Measurements from ENCODE around the gene WDR54.
A peak's percentile ranks its signal among the peaks of the same experiment; 100 is the strongest.
"Not testable (repeated sequence)": the region's sequence is repeated elsewhere in the genome, so short reads cannot be mapped to it uniquely, and the experiment has no call there.

Gene WDR54

DNA sequence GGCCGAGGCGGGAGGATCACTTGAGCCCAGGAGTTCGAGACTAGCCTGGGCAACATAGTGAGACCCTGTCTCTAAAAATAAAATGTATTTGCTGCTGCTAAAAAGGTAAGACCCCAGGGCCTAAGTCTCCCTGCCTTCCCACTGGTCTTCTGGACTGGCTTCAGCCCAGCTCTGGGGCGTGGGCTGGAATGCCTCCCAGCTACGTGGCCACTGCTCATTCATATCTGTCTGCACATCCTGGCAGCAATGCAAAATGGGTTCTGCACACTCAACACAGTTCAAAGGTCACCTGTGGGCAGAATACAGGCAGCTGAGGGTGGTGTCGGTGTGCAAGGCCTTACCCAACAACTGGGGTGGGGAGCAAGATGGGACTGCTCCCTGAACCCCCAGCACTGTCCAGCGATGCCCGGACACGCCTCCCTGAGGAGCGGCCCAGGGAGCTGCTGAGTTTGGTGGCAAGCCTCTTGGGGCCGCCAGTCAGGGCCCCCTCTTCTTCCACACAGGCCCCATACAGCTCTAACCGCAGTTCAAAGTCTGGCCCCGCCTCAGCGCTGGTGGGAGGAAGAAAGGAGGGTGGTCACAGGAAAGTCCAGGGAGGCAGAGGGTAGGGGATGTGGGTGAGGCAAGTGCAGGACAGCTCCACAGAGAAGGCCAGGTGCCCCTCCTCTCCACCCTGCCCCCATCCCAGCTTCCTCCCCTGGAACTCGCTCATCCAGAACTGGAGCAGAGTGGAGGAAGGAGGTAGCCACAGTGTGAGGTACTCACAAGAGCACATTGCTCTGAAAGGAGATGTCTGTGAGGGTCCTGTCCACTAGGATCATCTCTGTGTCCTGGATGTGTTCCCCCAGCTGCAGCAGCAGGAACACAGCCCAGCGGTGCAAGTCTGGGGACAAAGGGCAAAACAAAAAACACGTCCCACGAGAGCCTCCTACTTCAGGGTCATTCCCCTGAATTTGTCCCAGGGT is 8.2 kb downstream of the WDR54 start:
- no peak for DNase-seq (ENCODE audit: low spot score)

DNA sequence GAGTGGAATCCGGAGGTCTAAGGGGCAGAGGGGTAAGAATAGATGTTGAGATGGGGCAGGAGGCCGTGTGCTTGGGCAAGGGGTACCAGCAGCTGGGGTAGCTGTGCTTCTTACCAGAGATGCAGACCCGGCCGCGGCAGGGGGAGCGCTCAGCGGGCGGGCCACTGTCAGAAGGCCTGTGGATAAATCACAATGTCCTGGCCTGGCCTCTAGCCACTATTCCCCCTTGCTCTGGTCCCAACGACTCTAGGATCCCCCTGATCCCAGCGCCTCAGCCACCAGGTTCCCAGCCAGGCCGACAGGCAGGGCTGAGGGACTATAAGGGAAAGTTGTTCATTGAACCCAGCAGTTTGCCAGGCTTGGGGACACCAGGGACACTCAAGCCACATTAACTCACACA is 9.0 kb downstream of the WDR54 start:
- DNase-seq (ENCODE audit: low spot score), result no peak

DNA sequence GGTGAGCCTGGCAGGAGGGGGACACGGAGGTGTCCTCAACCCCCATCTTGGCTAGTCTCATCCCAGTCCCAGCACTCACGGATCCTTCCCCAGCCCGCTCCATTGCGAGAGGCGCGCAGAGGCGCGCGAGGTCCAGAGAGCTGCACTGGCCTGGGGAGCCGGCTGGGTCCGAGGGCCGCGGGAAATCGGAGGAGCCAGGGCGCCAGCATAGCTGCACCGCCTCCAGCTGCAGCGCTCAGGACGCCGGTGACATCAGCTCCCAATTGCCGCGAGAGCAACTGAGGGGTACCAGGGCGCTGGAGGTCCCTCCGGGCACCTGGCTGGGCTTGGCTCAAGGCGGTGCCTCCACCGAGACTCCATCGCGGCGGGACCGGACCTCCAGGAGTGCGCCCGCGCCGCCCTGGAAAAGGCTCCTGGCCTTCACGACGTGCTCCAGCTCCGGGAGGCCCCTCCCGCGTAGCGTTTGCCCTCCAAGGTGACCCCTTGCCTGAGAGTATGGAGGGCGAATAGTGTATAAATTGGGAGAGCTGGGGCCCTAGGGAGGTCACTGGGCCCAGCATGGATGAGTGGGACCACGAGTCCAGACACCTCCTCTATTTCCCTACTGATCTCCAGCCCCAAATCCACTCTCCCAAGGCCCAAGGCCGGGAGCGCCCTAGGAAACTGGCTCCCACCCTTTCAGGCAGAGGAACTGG is 14.7 kb downstream of the WDR54 start:
- DNase-seq (ENCODE audit: low spot score), result no peak

DNA sequence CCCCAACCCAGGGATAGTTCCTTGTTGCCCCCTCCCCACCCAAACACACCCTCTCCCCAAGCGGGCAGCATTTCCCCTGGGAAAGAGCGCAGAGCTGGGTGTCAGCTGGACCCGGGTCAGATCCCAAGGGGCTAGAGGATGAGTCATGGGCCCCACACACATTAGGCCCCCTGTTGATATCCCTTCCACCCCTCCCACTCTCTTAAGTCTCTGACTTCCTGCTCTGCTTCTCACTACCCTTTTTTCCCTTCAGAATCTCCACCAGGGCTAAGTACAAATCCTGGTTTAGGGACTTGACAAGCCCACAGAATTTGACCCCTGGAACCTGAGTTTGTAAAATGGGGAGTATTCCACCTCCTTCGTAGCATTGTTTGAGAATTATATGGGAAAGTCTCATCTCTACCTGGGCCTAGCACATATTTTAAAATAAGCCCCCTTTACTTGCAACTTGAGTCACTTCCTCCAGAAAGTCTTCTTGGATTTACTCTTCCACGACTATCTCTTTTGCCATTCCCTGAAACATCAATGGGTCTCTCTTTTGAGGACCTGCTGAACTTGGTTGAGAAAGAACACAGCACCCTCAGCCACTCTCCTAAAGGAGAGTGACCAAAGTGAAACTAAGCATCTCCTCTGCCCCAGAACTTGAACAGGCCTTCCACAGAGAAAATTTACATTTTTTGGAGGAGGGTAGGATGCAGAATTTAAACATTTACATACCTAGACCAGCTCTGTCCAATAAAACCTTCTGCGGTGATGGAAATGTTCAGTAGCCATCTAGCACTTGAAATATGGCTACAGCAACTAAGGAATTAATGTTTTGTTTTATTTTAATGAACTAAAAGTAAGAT is 15.5 kb downstream of the WDR54 start:
- DNase-seq (ENCODE audit: low spot score), result no peak

DNA sequence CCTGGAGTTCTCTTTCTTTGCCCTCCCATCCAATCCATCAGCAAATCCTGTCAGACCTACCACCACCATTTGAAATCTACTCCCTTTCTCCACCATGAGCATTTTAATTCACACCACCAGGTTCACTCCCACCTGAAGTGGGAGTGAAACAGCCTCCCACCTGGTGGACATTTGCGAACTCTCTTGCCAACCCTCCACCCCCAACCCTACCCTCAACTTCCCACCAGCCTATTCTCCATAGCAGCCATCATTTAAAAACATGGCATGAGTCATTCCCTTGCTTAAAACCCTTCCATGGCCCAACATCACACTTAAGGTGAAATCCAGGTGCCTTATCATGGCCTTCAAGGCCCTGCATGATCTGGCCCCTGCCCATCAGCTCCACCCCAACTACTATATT is 16.7 kb downstream of the WDR54 start:
- DNase-seq (ENCODE audit: low spot score), result no peak

DNA sequence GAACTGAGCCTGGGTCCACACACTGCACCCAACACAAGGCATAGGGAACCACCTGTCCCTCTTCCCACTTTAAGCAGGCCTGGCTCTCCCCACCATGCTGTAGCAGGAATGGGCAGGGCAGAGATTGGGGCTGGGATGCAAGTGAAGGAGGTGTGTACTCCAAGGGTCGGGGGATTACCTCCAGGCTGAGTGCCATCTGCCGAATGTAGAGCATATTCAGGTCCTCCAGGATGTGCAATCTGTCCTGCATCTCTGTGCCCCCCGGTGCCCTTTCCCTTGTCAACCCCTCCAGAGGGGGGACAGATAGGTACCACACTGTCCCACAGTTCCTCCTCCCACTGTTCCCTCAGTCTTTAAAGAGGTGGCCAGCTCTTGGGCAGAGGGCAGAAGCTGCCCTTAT is 17.8 kb downstream of the WDR54 start:
- no peak for DNase-seq (ENCODE audit: low spot score)

DNA sequence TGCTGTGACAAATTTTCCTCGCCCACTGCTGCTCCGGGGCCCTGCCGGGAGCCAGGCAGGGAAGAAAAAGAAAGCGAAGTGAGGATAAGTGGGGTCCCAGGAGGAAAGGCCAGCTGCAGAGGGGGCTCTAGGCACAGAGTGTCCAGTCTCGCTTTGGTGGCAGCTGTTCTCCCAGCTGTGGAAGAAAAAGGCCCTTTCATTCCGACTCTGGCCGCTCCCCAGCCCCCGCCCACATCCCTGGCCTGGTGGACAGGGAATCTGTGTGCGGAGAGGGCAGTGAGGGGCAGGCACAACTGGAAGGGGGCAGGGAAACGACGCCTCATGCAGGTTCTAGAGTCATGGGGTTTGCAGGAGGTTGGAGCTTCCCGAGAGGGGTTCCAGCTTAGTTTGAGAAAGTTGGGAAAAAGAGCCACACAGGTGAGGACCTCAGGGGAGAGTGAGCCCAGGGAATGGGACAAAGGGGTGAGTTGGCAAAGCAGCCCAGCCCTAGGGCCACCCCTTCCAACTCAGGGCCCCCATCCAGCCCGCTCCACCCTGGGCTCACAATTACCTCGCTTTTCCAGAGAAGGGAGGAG is 18.4 kb downstream of the WDR54 start:
- DNase-seq (ENCODE audit: low spot score), result no peak

DNA sequence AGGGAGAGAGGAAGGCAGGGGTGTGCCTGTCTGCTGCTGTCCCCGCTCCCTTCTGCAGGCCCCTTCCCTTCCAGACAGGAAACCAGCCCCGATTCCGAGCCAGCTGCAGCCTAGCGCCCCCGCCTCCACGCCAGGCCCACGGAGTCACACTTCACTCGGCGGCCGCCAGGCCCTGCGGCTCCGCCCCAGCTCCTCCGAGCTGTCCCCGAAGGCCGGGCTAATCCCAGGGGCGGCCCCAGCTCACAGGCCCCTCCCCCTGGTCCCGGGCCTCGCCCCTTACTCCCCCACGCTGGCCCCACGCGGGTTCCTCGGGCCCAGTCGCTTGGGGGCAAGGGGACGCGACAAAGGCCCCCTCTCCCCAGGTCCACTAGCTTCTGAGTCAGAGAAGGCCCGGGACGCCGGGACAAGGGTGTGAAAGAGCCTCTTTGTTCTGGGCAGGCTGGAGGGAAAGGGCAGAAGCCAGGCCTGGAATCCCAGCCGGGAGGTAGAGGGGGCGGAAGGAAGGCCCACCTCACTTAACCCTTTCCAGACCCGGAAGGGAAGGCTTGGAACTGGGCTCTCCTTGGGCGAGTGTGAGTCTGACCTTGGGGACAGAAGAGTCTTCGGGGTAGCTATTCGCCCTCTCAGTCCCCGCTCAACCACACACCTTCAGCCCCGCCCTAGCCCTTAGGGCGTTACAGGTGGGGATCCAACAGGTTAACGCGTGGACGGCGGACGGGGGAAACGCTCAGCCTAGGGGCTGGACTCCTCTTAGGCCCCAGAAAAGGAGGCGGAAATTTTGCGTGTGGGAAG is 19.0 kb downstream of the WDR54 start:
- DNase-seq (ENCODE audit: low spot score), result no peak

DNA sequence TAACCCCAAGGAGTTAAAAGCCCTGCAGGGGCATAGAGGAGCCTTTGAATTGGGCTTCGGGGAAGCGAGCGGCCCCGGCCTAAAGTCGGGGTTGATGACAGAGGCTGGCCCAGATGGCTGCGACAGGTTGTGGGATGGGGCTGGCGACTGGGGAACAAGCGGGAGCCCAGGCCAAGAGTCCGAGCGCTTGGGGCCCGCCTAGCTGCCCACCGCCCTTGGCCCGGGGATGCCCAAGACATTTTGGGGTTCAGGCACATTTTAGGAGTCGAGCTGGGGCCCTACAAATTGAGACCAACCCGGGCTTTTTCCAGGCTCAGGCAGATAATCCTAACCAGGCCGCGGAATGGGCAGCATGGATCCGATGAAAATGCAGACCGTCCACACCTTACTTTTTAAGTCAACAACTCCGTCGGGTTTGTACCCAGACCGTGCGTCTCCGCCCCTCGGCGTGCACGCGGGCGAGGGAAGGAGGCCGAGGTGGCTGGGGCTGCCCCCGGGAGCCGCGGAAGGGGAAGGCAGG is 19.7 kb downstream of the WDR54 start:
- no peak for DNase-seq (ENCODE audit: low spot score)

DNA sequence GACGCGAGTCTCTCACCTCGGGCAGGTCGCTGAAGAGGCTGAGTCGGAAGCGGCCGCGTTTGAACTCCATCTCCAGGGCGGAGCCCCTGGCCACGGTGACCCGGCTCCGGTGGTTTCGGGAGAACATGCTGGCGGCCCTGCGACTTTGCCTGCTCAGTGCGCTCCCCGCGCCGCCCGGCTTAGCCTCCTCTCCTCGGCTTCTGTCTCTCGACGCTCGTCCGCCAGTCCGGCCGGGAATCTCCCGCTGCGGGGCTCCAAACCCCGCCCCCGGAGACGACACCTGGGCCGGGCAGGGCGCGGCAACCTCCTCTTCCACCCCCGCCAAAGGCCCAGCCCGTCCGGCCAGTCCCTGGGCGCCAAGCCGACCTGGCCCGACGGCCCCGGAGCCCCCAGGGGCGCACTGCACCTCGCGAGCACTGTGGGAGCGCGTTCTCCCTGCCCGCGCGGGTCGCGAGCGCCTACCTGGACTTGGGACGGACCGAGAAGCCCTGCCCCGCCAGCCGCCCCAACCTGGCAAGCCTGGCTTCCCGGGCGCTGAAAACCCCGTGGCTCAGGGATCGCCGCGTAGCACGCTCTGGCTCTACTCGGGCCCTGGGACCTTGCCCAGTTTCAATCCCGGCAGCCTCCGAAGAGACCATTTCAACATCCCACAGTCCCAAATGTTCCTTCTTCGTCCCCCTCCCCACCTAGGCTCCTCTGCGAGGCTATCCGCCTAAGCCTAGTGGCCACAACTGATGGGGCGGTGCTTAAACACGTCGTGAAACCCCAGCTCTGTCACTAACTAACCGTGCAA is 20.4 kb downstream of the WDR54 start, which contains the start of gene RTKN:
Gene RTKN, minus strand, starts transcription at position 248 of the 793 bp plus-strand sequence. Its CDS starts 121 bp downstream, at position 127.
- DNase-seq (ENCODE audit: low spot score), result no peak

DNA sequence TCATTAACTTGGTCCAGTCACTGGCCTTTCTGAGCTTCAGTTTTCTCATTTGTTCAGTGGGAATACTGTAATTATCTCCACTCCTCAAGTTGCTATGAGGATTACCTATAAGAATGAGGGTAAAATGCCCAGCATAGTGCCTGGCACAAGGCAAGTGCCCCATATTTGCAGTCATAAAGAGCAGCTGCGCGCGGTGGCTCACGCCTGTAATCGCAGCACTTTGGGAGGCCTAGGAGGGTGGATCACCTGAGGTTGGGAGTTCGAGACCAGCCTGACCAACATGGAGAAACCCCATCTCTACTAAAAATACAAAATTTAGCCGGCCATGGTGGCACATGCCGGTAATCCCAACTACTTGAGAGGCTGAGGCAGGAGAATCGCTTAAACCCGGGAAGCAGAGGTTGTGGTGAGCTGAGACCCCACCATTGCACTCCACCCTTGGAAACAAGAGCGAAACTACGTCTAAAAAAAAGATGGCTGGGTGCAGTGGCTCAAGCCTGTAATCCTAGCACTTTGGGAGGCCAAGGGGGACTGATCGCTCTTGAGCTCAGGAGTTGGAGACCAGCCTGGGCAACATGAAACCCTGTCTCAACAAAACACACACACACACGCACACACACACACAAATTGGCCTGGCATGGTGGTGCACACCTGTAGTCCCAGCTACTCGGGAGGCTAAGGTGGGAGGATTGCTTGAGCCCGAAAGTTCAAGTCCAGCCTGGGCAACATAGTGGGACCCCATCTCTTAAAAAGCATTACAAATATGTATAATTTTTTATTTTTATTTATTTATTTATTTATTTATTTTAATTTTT is 21.2 kb downstream of the WDR54 start:
- DNase-seq (ENCODE audit: low spot score), result not testable (repeated sequence)

DNA sequence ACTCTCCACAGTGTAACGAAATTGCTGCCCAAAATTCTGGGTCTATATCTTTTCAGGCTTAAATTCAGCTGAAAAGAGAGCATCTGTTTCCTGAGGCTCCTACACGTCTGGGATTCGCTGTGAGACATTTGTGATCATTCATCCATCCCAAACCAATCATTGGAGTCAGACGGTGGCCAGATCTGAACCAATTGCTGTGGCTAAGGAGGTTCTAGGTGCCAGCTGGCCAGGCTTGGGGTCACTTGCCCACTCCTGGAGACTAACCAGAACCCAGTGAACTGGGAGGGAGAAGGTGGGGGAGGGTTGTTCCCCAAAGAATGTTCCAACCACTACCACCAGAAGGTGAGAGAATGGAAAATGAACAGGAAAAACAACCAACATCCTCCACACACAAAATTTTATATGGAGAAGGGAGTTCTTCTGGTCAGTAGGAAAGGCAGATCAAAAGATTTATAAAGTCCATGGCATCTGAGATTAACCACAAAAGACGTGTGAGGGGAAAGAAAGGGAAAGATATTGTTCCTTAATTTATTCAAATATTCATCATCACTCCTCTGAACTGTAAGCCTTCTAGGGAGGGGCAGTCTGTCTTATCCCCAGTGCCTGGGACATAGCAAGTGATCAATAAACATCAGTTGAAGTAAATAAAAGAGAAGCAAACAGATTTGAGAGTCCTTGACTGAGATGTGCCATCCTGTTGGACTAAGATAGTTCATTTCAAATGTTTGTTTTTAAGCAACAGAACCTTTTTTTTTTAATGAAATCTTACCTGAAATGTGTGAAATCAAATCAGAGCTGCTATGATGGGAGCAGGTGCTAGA is 23.2 kb downstream of the WDR54 start:
- no peak for DNase-seq (ENCODE audit: low spot score)

DNA sequence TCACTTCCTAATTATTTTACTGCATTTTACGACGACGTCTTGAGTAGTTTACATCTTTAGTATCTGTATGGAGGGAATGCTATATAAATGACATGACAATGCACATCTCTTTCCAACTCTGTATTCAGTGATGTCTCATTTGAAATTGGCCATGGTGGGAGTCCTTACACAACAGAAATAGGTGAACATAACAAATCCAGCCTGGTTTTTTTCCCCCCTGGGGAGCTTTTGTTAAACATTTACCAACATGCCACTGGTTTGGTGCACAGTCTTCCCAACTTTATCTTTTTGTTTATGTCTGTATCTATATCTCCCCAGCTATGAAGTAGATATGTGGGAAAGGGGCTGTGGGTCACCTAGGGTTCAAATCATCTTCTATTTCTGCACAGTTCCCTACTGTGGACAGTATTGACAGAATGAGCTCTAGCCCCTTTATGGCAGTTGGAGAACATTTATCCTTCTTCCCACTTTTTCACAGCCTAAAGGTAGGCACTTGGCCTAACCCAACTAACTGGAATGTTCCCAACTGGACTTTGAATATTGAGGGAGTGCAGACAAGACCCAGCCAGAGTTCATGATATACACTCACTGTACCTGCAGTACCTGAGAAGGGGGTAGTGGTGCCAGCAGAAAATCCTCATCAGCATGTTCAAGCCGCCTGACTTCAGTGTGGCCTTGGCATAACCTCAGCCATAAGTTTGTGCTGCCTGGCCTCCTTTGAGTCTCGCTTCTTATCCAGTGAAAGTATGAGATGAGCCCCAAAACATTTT is 25.9 kb downstream of the WDR54 start:
- DNase-seq (ENCODE audit: low spot score), result no peak

DNA sequence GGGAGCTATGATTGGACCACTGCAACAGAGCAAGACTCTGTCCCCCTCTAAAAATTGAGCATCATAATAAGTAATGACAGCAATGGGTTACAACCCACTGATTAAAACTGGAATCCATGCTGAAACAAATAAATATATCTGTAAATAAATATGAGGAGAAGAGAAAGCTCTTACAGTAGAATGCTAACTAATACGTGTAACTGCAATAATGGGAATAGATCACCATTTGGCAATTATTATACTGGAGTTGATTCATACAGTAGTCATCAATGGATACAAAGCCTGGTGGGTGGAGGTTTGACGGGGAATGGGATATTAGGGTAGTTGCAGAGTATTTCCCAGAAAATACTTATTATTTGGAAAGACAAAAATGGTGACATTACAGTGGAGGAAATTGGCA is 27.2 kb downstream of the WDR54 start:
- no peak for DNase-seq (ENCODE audit: low spot score)

DNA sequence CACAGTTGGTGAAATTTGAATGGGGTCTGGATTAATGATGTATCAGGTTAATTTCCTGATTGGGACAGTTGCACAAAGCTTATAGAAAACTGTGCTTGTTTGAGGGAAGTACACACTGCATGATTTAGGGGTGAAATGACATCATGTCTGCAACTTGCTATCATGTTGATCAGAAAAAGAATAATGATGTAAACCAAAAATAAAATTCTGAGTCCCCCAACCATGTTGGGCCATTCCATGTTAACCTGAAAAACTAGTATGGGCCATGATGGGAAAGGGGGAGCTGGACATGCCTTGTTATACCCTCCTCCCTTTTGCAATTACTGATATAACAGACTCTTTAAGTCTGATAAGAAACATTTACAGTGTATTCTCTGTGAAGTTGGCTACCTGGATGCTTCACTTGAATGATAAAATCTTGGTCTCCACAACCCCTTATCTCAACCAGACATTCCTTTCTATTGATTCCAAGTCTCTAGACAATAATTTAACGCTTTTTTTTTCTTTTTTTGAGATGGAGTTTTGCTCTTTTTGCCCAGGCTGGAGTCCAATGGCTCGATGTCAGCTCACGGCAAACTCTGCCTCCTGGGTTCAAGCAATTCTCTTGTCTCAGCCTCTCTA is 29.1 kb downstream of the WDR54 start:
- no peak for DNase-seq (ENCODE audit: low spot score)

DNA sequence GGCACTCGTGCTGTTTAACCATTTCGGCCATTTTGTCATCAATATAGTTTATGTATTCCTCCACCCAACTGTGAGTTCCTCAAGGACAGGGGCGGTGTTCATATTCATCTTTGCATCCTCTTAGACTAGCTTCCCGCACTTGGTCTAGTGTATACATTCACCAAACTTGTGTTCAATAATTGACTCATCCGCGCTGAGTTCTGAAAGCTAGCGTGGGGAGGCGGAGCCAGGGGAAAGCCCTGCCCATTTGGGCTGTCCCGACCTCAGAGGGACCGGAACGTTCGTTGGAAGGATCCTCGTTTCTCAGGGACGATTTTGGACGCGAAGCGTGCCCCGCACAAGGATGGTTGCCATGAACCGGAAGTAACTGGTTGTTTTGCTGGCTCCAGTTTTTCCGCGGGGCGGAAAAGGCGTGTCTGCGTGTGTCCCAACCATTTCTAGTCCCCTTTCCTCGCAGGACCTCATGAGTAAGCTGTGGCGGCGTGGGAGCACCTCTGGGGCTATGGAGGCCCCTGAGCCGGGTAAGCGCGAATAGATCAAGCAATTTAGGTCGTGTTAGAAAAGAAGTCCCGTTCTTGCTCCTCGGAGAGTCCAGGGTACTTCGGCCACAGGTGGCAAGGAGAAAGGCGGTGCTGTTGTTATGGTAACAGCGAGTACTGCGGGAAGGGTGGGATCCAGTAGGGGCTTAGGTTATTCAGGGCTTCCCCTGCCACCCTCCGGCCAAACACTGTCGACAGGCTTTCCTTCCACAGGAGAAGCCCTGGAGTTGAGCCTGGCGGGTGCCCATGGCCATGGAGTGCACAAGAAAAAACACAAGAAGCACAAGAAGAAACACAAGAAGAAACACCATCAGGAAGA is 33.4 kb downstream of the WDR54 start, which contains the start of gene INO80B:
Gene INO80B, plus strand, starts transcription at position 434 of the 858 bp plus-strand sequence. Its CDS starts 30 bp downstream, at position 464.
- DNase-seq (ENCODE audit: low spot score), result peak; percentile 99

Data from hematopoietic multipotent progenitor cell treated with erythropoietin and hydrocortisone succinate and interleukin-3 and kit ligand, for 17 days (in vitro differentiated cells).